SU-DHL-6 (cell line): Measurements from ENCODE around the gene MYH15.

ENCODE experiments used
- H2AFZ ChIP-seq: fragments of 200-600 bp; sonication (generic); 2 replicates; pipeline ENCODE4 v1.6.1; 2014; ENCODE audit warnings: low read depth, mild to moderate bottlenecking, moderate library complexity, mixed read lengths, antibody characterized with exemption, low read length; ENCODE audit not compliant: severe bottlenecking
- H3F3A ChIP-seq: fragments of 200-600 bp; shearing (Covaris generic); 2 replicates; pipeline ENCODE4 v1.6.0; 2016; ENCODE audit warnings: antibody characterized with exemption, mild to moderate bottlenecking; ENCODE audit not compliant: insufficient read depth
- H3K27ac ChIP-seq: fragments of 200-600 bp; sonication (generic); 2 replicates; pipeline ENCODE4 v1.5.1; 2016; ENCODE audit warnings: low read depth, mild to moderate bottlenecking, low read length, moderate library complexity, mixed read lengths
- H3K27me3 ChIP-seq: fragments of 200-600 bp; sonication (generic), shearing (Covaris generic); 2 replicates; pipeline ENCODE4 v1.6.0; 2014; ENCODE audit warnings: mild to moderate bottlenecking, low read length
- H3K36me3 ChIP-seq: fragments of 200-600 bp; sonication (generic); 2 replicates; pipeline ENCODE4 v1.6.1; 2014; ENCODE audit warnings: mild to moderate bottlenecking, low read length, mixed read lengths
- H3K4me2 ChIP-seq: fragments of 300-600, 200-600 bp; shearing (Covaris generic), sonication (generic); 2 replicates; pipeline ENCODE4 v1.6.0; 2014; ENCODE audit warnings: low read length, low read depth, mild to moderate bottlenecking; ENCODE audit not compliant: poor library complexity, severe bottlenecking
- H3K4me3 ChIP-seq: fragments of 200-600 bp; sonication (generic); 2 replicates; pipeline ENCODE4 v1.5.1; 2014; ENCODE audit warnings: antibody characterized with exemption, low read length, mild to moderate bottlenecking, mixed read lengths; ENCODE audit not compliant: insufficient read depth, poor library complexity, severe bottlenecking
- H3K79me2 ChIP-seq: fragments of 200-600 bp; sonication (generic); 2 replicates; pipeline ENCODE4 v1.6.1; 2014; ENCODE audit warnings: mild to moderate bottlenecking, low read length, moderate library complexity; ENCODE audit not compliant: insufficient read depth
- H3K9ac ChIP-seq: fragments of 200-600 bp; sonication (generic); 2 replicates; pipeline ENCODE4 v1.7.0; 2014; ENCODE audit warnings: mild to moderate bottlenecking, low read length
- H3K9me2 ChIP-seq: fragments of 200-600 bp; sonication (generic); replicated peaks from 2 replicates; pipeline ENCODE4 v1.6.1; 2014; ENCODE audit warnings: low read length; ENCODE audit not compliant: insufficient read depth
- H3K9me3 ChIP-seq: fragments of 200-600 bp; sonication (generic); 2 replicates; pipeline ENCODE4 v1.6.1; 2014; ENCODE audit warnings: low read length, mixed read lengths; ENCODE audit not compliant: insufficient read depth
- H4K20me1 ChIP-seq: fragments of 200-600 bp; sonication (generic); 2 replicates; pipeline ENCODE4 v1.6.1; 2014; ENCODE audit warnings: low read depth, mild to moderate bottlenecking, antibody characterized with exemption, low read length, moderate library complexity, mixed read lengths
- EZH2phosphoT487 ChIP-seq: fragments of 200-600 bp; sonication (generic), shearing (Covaris generic); conservative IDR thresholded peaks from 2 replicates; pipeline ENCODE4 v1.6.1; 2018; ENCODE audit warnings: mild to moderate bottlenecking, antibody characterized with exemption, low read length, moderate library complexity, mixed read lengths
- TF ChIP-seq, protein P1 (sequence below): fragments of 200-600 bp; sonication (generic); IDR thresholded peaks from one replicate; pipeline ENCODE4 v1.5.1; 2017; ENCODE audit warnings: antibody characterized with exemption, mild to moderate bottlenecking, low read length, moderate library complexity; ENCODE audit not compliant: insufficient read depth, poor library complexity, severe bottlenecking

MYH15 gene

DNA sequence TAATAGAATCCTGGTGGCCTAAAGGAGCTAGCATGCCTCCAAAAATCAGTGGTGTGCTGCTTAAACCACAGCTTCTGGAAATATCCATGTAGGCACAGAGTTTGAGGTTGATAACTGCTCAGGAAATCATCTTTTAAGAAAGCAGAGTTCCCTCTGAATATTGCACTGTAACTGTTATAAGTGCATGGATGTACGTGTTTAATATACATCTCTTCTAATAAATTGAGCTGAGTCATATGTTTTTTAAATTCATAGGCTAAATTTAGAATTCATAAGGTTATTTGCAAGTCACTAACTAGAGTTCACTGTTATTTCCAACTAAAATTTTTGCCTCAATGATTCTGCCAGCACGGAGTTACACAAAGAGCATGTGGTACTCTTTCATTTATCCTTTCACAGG lies 68.9 kb downstream of the MYH15 start:
- Histone ChIP-seq H4K20me1 (no peaks in the 10 kb centered on the region), H3K27me3 (no peaks in the 10 kb centered on the region), H2AFZ (no peak overlapping the region), H3F3A (no peaks in the 10 kb centered on the region), H3K9me2 (no peaks in the 10 kb centered on the region), H3K27ac (no peak overlapping the region), H3K79me2 (no peaks in the 10 kb centered on the region), H3K9ac (no peak overlapping the region), H3K36me3 (no peaks in the 10 kb centered on the region), H3K4me2 (no peak overlapping the region), H3K9me3 (peaks cover 7% of the 10 kb centered on the region; the same call in 1 of the 2 replicates), H3K4me3 (no peak overlapping the region)
- TF ChIP-seq EZH2phosphoT487: no peak
- TF ChIP-seq, protein P1, sequence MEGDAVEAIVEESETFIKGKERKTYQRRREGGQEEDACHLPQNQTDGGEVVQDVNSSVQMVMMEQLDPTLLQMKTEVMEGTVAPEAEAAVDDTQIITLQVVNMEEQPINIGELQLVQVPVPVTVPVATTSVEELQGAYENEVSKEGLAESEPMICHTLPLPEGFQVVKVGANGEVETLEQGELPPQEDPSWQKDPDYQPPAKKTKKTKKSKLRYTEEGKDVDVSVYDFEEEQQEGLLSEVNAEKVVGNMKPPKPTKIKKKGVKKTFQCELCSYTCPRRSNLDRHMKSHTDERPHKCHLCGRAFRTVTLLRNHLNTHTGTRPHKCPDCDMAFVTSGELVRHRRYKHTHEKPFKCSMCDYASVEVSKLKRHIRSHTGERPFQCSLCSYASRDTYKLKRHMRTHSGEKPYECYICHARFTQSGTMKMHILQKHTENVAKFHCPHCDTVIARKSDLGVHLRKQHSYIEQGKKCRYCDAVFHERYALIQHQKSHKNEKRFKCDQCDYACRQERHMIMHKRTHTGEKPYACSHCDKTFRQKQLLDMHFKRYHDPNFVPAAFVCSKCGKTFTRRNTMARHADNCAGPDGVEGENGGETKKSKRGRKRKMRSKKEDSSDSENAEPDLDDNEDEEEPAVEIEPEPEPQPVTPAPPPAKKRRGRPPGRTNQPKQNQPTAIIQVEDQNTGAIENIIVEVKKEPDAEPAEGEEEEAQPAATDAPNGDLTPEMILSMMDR: no peak

GRCh38 chr3:108441071-108441507 lies 69.3 kb downstream of the MYH15 start:
- Histone ChIP-seq H3K4me3 (no peak overlapping the region), H3K27me3 (no peaks in the 10 kb centered on the region), H3K27ac (no peak overlapping the region), H3K9me2 (no peaks in the 10 kb centered on the region), H3K9me3 (0 out of 2 replicates have a peak, but pooled peaks cover 3% of the 10 kb centered on the region), H3K36me3 (no peaks in the 10 kb centered on the region), H4K20me1 (no peaks in the 10 kb centered on the region), H3F3A (no peaks in the 10 kb centered on the region), H3K9ac (no peak overlapping the region), H3K79me2 (no peaks in the 10 kb centered on the region), H2AFZ (no peak overlapping the region), H3K4me2 (no peak overlapping the region)
- TF ChIP-seq EZH2phosphoT487: no peak
- TF ChIP-seq, protein P1: no peak

- H3K9me3 ChIP-seq: no peaks in the 10 kb centered on the region
- H3K79me2 ChIP-seq: no peaks in the 10 kb centered on the region
- H3K4me3 ChIP-seq: no peak overlapping the region
- no peaks in the 10 kb centered on the region for H3K36me3 ChIP-seq
- no peaks in the 10 kb centered on the region for H4K20me1 ChIP-seq
- H3F3A ChIP-seq: no peaks in the 10 kb centered on the region
- TF ChIP-seq, protein P1: no peak
- TF ChIP-seq EZH2phosphoT487: no peak
- no peaks in the 10 kb centered on the region for H3K27me3 ChIP-seq
- no peak overlapping the region for H3K4me2 ChIP-seq
- no peak overlapping the region for H2AFZ ChIP-seq
- no peak overlapping the region for H3K9ac ChIP-seq
- H3K9me2 ChIP-seq: no peaks in the 10 kb centered on the region
- H3K27ac ChIP-seq: no peak overlapping the region
Observed at GRCh38 chr3:108438542-108438941, 71.9 kb downstream of the MYH15 start.

DNA sequence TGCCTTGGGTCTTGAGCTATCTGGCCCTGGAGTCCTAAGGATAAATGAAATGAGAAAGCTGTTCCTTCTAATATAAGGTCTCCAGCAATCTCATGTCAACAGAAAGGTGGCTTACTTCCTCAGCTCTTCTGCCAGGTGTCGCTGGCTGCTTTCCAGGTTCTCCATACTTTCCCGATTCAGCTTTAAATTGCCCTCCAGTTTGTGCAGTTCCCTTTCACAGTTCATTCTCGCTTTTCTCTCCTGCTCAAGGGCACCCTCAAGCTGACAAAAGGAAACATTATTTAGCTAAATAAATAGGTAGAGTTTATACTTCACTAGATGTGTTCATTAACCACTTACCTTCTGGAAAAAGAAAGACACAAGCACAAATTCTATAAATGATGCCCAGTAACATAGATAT lies 73.0 kb downstream of the MYH15 start:
- no peak overlapping the region for H3K4me2 ChIP-seq
- no peak overlapping the region for H2AFZ ChIP-seq
- no peaks in the 10 kb centered on the region for H3F3A ChIP-seq
- H3K36me3 ChIP-seq: no peaks in the 10 kb centered on the region
- H3K9ac ChIP-seq: no peak overlapping the region
- no peaks in the 10 kb centered on the region for H3K27me3 ChIP-seq
- H4K20me1 ChIP-seq: no peaks in the 10 kb centered on the region
- TF ChIP-seq, protein P1: no peak
- TF ChIP-seq EZH2phosphoT487: no peak
- H3K4me3 ChIP-seq: no peak overlapping the region
- peaks cover 6% of the 10 kb centered on the region; the same call in 1 of the 2 replicates for H3K9me3 ChIP-seq
- no peaks in the 10 kb centered on the region for H3K9me2 ChIP-seq
- H3K79me2 ChIP-seq: no peaks in the 10 kb centered on the region
- H3K27ac ChIP-seq: no peak overlapping the region
